GM12878 (cell line): ENCODE measurements around the gene GUK1. TPM values are rescaled to one million over a fixed set of nuclear protein-coding genes. Genes with fewer than 3 reads are reported as not detected.
A peak's percentile ranks its signal among the peaks of the same experiment; 100 is the strongest.

Experiments
- ATAC-seq: fragments of 200-7000 bp; cut with Tn5 transposase; 3 replicates; pipeline ENCODE4 v1.9.1; 2020; ENCODE audit warnings: mild to moderate bottlenecking, moderate library complexity
- BruUV-seq: library from RNA; stranded (reverse); fragments of 400-500 nt; replicated peaks from 2 replicates; lab custom pipeline; 2021; lab: Mats Ljungman, UMichigan
- CTCF ChIA-PET: fragments of 300-600 bp; sonication (Branson Sonifier 250); formaldehyde crosslinking; extraction: SDS; loops from one replicate; lab custom pipeline; 2021; ENCODE audit warnings: inconsistent platforms; lab: Yijun Ruan, JAX
- POLR2A ChIA-PET: fragments of 350-600 bp; formaldehyde crosslinking; extraction: SDS; loops from one replicate; lab custom pipeline; 2021; ENCODE audit warnings: inconsistent platforms; lab: Charles Lee
- RAD21 ChIA-PET: fragments of 300-600 bp; sonication (Branson Sonifier 250); formaldehyde crosslinking; loops from one replicate; lab custom pipeline; 2023; ENCODE audit warnings: antibody characterized with exemption; ENCODE audit not compliant: unreplicated experiment; lab: Charles Lee
- SMC1A ChIA-PET: fragments of 300-600 bp; sonication (Branson Sonifier 250); formaldehyde crosslinking; loops from one replicate; lab custom pipeline; 2023; ENCODE audit not compliant: unreplicated experiment, uncharacterized antibody; lab: Charles Lee
- DNase-seq: peaks from one replicate; pipeline ENCODE4 v3.0.0-alpha.2; 2011; ENCODE audit warnings: low read depth, low spot score
- FAIRE-seq: peaks from 3 replicates; lab custom pipeline; 2011; peaks lifted over from hg19 to GRCh38; lab: Jason Lieb, UNC
- H2AFZ ChIP-seq: 2 replicates; pipeline ENCODE4 v1.6.0; 2011; ENCODE audit warnings: low read depth, low read length, control low read depth; ENCODE audit not compliant: control insufficient read depth
- H3K27ac ChIP-seq: 2 replicates; pipeline ENCODE4 v1.5.1; 2011; ENCODE audit warnings: control low read depth; ENCODE audit not compliant: control insufficient read depth, insufficient read depth
- H3K27me3 ChIP-seq, 2 experiments: replicated peaks in 1 of 2; 2 replicates each; pipeline versions ENCODE4 v1.6.0 to v1.6.1; 2011; ENCODE audit warnings: low read length in 1 of 2; ENCODE audit not compliant: control insufficient read depth in 2 of 2, insufficient read depth in 2 of 2
- H3K36me3 ChIP-seq, 2 experiments: 2 replicates each; pipeline ENCODE4 v1.5.1; 2011; ENCODE audit warnings: low read length in 1 of 2; ENCODE audit not compliant: control insufficient read depth in 2 of 2, insufficient read depth in 2 of 2
- H3K4me1 ChIP-seq: 2 replicates; pipeline ENCODE4 v1.6.1; 2011; ENCODE audit warnings: mild to moderate bottlenecking, low read length, moderate library complexity, mixed read lengths; ENCODE audit not compliant: control insufficient read depth, insufficient read depth
- H3K4me2 ChIP-seq: 2 replicates; pipeline ENCODE4 v1.6.0; 2011; ENCODE audit warnings: control low read depth; ENCODE audit not compliant: control insufficient read depth, insufficient read depth
- H3K4me3 ChIP-seq: fragments of 200-600 bp; sonication (generic); 2 replicates; pipeline ENCODE4 v1.5.1; 2016
- H3K79me2 ChIP-seq: 2 replicates; pipeline ENCODE4 v1.6.0; 2011; ENCODE audit warnings: low read length; ENCODE audit not compliant: control insufficient read depth, insufficient read depth
- H3K9ac ChIP-seq: 2 replicates; pipeline ENCODE4 v1.8.0; 2011; ENCODE audit warnings: low read length, control low read depth, mixed read lengths; ENCODE audit not compliant: control insufficient read depth, insufficient read depth
- H3K9me3 ChIP-seq: replicated peaks from 3 replicates; pipeline ENCODE4 v1.5.1; 2011; ENCODE audit warnings: mild to moderate bottlenecking, low read length; ENCODE audit not compliant: control insufficient read depth, insufficient read depth
- H4K20me1 ChIP-seq: 2 replicates; pipeline ENCODE4 v1.6.0; 2011; ENCODE audit not compliant: control insufficient read depth, insufficient read depth
- CBX5 ChIP-seq: sonication (generic); IDR thresholded peaks from 2 replicates; pipeline ENCODE4 v1.6.1; 2016; ENCODE audit warnings: low read depth, moderate library complexity, mild to moderate bottlenecking, inconsistent platforms
- MTA3 ChIP-seq: IDR thresholded peaks from 2 replicates; pipeline ENCODE4 v1.6.1; 2012; ENCODE audit warnings: low read length, inconsistent platforms, borderline replicate concordance
- MYC ChIP-seq: IDR thresholded peaks from 2 replicates; pipeline ENCODE4 v1.6.1; 2011; ENCODE audit warnings: mild to moderate bottlenecking, low read length, moderate library complexity, inconsistent platforms; ENCODE audit not compliant: insufficient read depth, insufficient replicate concordance, insufficient read length, severe bottlenecking
- RUNX3 ChIP-seq: IDR thresholded peaks from 2 replicates; pipeline ENCODE4 v1.6.1; 2012; ENCODE audit warnings: low read length, inconsistent platforms
- SMAD1 ChIP-seq: fragments of 450-650 bp; IDR thresholded peaks from 2 replicates; pipeline ENCODE4 v1.6.1; 2018; ENCODE audit warnings: mild to moderate bottlenecking, low read depth; ENCODE audit not compliant: partially characterized antibody
- TARDBP ChIP-seq: IDR thresholded peaks from 2 replicates; pipeline ENCODE4 v1.6.1; 2016; ENCODE audit warnings: borderline replicate concordance
- TBL1XR1 ChIP-seq: IDR thresholded peaks from 2 replicates; pipeline ENCODE4 v1.6.1; 2012; ENCODE audit warnings: low read depth, low read length, improper control_type of control experiment
- WGBS: methylation state at CpG from one replicate; pipeline ENCODE4 v1.1.6; 2016; ENCODE audit warnings: low lambda C conversion rate; ENCODE audit not compliant: insufficient replicate concordance, insufficient coverage; ENCODE audit errors: missing lambda C conversion rate; 5-methylcytosine and 5-hydroxymethylcytosine counted together
- in situ Hi-C: fragments of 300-500 bp; cut with MboI; formaldehyde crosslinking; loops from 9 replicates; pipeline ENCODE4 v1.14.3; 2018; ENCODE audit warnings: mixed read lengths
- intact Hi-C: fragments of 100-400 bp; cut with micrococcal nuclease; formaldehyde crosslinking; loops from one replicate; pipeline ENCODE4 v1.14.2; 2022; ENCODE audit not compliant: unreplicated experiment
- polyA plus RNA-seq, 11 experiments: library from polyadenylated mRNA; depleted of rRNA in 4 of 11; unstranded in 6 of 11; stranded (reverse) in 5 of 11; fragments of >200 nt; fragmentation: Nextera tagmentation in 4 of 11; fragmentation: Illumina TruSeq in 1 of 11; extraction: Ambion mirVana in 4 of 11; extraction: Trizol in 1 of 11; gene quantifications; 1 replicate in 1 of 11; 2 replicates in 10 of 11; pipeline versions ENCODE4 v1.2.1 to v1.2.3, GENCODE V29; 2011 to 2016; ENCODE audit warnings: inconsistent platforms in 2 of 11, missing spikeins in 2 of 11, low read depth in 1 of 11
- total RNA-seq, 4 experiments: library from RNA; depleted of rRNA in 3 of 4; stranded (reverse); fragments of >200 nt in 3 of 4; fragmentation: Illumina TruSeq in 1 of 4; extraction: Trizol in 1 of 4; gene quantifications; 2 replicates each; pipeline versions ENCODE4 v1.2.1 to v1.2.3, GENCODE V29; 2013 to 2021

GUK1 gene
- total and polyA plus RNA-seq, 10 of the 15 experiments (the other 5 are each of a cell fraction or from before 2014, with no cell fraction given), result 6.3 to 357 (median 203) TPM

DNA sequence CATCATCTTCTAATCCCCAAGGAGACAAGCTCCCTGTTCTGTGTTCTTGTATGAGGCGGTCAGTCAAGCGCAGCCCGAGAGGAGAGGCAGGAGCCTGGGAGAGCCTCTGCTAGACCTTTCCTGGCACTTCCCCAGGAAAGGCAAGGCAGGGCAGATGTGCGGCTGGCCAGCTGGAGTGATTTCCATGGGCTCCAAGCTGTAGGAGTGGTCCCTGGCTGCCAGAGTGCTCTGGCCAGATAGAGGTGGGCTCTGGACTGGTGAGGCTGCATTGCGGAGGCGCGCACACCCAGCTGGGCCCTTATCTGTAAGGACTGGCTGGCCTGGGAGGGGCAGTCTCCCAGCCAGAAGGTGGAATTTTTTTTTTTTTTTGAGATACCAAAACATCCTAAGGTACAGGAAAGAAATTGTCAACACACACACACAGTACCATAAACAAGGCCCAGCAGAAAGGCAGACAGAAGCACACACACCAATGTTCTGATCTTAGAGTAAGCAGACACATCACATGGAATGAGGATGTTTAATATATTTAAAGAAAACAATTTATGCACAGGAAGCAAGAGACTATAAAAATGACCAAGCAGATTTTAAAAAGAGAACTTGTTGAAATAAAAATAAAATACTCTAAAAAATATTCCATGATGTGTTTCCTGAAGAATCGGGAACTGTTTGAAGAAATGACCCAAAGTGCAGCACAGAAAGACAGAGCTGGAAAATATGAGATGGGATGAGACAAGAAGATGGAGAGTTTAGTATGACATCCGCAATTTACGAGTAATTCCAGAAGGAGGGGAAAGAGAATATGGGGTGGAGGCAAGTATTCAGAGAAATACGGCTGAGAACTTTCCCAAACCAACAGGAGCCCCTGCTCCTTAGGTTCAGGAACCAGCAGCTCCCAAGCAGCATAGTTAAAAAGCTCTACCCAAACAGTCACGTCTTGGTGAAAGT, 38.9 kb downstream of the GUK1 start:
- 74% methylated on average over 12 of the region's 12 CpGs for WGBS
- no peak overlapping the region for H2AFZ ChIP-seq
- H3K27ac ChIP-seq, result no peak overlapping the region
- H4K20me1 ChIP-seq, result no peaks in the 10 kb centered on the region
- intact Hi-C loops, result no loop called here
- BruUV-seq, result TSS peak; percentile 46
- FAIRE-seq (no peak), DNase-seq (no peak)
- H3K27me3 ChIP-seq, result no peaks in the 10 kb centered on the region
- no peaks in the 10 kb centered on the region for H3K79me2 ChIP-seq
- CTCF ChIA-PET, result interaction anchor here (0.7 to 1.9 kb wide), 7 partner anchors 11 to 210 kb away, joined by 3 to 7 read pairs (median 3); partner anchors contain the start of gene OBSCN
- SMC1A ChIA-PET, result no interaction called here
- no peaks in the 10 kb centered on the region for H3K4me1 ChIP-seq
- no peak overlapping the region for H3K4me3 ChIP-seq
- no peak overlapping the region for H3K9ac ChIP-seq
- in situ Hi-C loops, result no loop called here
- POLR2A ChIA-PET, result no interaction called here
- H3K4me2 ChIP-seq, result no peak overlapping the region
- H3K36me3 ChIP-seq, result peaks cover 0 to 5% of the 10 kb centered on the region in 2 experiments; a peak in 2 of 4 replicates
- H3K9me3 ChIP-seq, result no peaks in the 10 kb centered on the region
- RAD21 ChIA-PET, result no interaction called here
- no peak for TF ChIP-seq RUNX3
- TF ChIP-seq TARDBP, result no peak
- TF ChIP-seq TBL1XR1, result no peak
- TF ChIP-seq MYC, result no peak
- no peak for TF ChIP-seq CBX5
- TF ChIP-seq SMAD1, result no peak
- TF ChIP-seq MTA3, result no peak
- TF ChIP-seq, all 136 proteins: peak for 0
- no peak for ATAC-seq
